NCI-H446 (cell line): ENCODE data around the gene EXOC3L4.
"Not testable (repeated sequence)": the region's sequence is repeated elsewhere in the genome, so short reads cannot be mapped to it uniquely, and the experiment has no call there.

Experiments used
- DNase-seq, 2 experiments: peaks; one replicate each; lab custom pipeline; 2025; lab: John Stamatoyannopoulos, UW

Gene EXOC3L4

GRCh38 chr14:103094406-103095209 is at the start of gene EXOC3L4:
TSS of gene EXOC3L4 (plus strand) at chr14:103094725. CDS start at chr14:103100220, 5,495 bp downstream.
- no peak for DNase-seq

GRCh38 chr14:103045371-103045869 is 49.1 kb upstream of the EXOC3L4 start:
- no peak for DNase-seq

DNA sequence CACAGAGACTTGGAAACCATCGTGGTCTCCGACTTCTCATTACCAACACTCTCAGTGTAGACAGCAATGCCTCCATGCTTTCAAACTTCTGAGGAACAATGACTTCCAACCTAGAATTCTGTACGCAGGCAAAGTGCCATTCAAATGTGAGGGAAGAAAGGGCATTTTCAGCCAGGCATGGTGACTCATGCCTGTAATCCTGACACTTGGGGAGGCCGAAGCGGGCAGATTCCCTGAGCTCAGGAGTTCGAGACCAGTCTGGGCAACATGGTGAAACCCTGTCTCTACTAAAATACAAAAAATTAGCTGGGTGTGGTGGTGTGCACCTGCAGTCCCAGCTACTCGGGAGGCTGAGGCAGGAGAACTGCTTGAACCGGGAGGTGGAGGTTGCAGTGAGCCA is 47.1 kb upstream of the EXOC3L4 start:
- DNase-seq = not testable (repeated sequence)

- DNase-seq = no peak
Measured at GRCh38 chr14:103050935-103051334, 43.6 kb upstream of the EXOC3L4 start.

- DNase-seq = no peak
Measured at GRCh38 chr14:103052407-103052806, 42.1 kb upstream of the EXOC3L4 start.

DNA sequence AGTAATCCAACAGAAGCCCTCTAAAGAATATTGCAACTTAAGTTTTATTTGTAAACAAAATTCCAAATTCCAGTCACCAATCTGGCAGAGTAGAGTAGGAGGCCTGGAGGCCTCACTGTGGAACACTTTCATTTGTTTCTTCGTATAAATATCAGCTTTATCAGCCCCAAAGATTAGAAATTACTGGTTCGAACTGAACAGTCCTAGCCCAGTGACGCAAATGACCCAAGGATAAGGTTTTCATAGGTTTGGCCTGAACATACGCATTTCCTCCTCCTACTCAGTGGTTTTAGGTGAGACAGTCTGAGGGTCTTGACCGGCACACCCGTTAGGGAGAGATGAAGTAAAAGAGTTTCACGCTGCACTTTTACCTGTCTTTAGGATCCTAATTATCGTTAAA is 38.8 kb upstream of the EXOC3L4 start:
- no peak for DNase-seq

DNA sequence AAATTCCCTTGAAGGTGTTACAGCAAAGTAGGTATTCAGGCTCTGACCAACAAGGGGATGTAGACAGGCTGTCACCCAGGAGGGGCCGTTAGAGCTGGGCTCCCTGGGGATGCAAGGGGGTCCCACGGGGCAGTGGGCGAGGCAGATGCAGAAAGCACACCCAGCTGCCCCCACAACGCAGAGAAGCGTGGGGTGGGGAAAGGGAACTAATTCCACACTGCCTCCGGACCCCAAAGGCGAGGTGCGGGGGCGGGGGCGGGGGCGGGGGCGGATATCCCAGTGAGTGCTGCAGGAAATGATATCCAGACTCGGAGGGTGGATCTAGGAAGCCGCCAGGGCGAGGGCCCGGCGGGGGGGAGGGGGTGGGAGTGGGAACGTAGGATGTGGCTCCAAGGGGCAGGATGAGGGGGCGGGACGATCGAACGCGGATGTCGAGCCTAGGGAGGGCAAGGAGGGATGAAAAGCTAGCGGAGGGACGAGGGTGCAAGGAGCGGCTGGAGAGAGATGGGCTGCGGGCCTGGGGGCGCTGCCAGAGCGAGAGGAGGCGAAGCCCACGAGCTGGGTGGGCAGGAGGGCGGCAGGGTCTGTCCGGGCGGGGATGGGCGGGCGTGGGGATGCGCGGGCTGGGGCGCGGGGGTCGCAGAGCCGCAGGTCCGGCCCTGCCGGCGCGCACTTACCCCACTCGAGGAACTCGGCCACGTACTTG is 38.0 kb upstream of the EXOC3L4 start:
- DNase-seq = peak in 1 of 2 experiments; percentile 50

- no peak for DNase-seq
Measured at GRCh38 chr14:103057028-103057371, 37.5 kb upstream of the EXOC3L4 start.

DNA sequence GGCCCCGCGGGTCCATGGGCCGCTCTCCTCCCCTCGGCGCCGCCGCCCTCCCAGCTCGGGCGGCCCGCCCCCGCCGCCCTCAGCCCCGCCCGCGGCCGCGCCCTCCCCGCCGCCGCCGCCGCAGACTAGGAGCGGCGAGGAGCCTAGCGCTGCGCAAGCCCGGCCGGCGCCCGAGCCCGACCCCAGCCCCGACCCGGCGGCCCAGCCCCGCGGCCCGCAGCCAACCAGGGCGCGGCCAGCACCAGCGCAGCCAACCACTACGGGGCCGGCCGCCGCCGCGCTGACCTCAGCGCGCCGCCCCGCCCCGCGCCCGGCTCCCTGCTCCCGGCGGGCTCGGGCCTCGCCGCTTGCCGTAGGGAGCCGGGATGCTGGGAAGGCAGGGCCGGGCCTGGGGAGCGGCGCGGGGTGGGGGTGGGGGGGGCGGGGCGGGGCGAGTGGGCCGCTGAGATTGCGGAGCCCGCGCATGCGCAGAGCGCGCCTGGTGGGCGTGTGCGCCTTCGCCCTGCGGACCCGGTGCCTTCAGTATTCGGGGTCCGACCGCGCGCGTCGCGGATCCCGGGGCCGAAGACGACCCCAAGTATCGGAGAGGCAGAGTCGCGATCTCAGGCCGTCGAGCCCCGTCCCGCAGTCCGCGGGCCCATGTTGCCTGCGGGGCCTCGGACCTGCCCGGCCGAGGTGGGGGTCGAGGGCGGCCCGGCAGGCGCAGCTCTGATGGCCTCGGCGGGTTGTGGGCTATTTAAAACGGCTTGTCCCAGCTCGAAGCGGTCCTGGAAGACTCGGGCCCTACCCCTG is 37.0 kb upstream of the EXOC3L4 start, which contains the start of gene CDC42BPB:
Gene CDC42BPB (minus strand): TSS at position 178 of the 792 bp plus-strand sequence. CDS start 376 bp downstream, outside the sequence.
- DNase-seq = peak; percentile 78 to 96

DNA sequence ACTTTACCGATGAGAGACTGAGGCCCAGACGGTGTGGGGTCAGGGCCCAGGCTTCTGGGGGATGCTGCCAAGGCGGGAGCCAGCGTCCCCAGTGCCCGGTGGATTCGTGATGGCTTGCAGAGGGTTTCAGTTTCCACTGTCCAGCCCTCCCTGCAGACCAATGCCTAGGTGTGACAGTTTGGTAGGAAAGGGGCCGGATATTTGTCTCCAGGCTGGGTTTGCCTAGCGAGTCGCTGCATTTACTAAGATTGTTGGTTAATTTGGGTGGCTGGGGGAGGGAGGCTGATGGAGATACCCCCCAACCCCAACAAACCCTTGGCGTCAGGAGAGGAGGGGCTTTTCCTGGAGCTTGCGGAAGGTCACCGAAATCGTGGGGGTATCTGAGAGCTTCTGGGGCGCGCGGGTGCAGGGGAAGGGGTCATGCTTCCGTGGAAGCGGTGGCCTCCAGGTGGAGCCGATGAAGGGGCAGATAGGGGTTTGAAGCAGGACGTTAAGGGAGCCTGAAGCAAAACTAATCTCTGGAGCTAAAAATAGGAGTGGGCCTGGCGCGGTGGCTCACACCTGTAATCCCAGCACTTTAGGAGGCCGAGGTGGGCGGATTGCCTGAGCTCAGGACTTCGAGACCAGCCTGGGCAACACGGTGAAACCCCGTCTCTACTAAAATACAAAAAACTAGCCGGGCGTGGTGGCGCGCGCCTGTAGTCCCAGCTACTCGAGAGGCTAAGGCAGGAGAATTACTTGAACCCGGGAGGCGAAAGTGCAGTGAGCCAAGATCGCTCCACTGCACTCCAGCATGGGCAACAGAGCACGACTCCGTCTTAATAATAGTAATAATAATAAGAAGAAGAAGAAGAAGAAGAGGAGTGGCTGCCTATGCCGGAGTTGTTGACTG is 36.1 kb upstream of the EXOC3L4 start:
- DNase-seq = no peak

DNA sequence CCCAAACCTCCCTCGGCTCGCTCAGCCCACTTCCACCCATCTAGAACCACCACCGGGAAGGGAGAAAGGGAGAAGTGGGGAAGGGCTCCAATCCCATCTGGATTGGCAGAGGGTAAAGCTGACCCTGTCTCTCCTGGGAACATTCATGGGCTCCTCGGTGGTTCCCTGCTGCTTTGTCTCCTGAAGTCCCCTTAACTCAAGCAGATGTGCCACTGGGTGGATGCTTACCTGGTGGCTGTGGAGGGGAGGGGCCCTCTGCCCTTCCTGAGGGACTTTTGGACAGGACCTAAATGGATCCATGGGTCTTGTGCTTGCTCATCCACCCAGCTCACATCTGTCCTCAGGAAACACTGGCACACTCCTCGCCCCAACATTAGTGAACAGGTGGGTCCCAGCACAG is 35.0 kb upstream of the EXOC3L4 start:
- DNase-seq = no peak

- no peak for DNase-seq
Measured at GRCh38 chr14:103061482-103061976, 33.0 kb upstream of the EXOC3L4 start.

GRCh38 chr14:103064436-103064835 is 30.1 kb upstream of the EXOC3L4 start:
- DNase-seq = no peak

GRCh38 chr14:103064978-103065377 is 29.5 kb upstream of the EXOC3L4 start:
- no peak for DNase-seq

DNA sequence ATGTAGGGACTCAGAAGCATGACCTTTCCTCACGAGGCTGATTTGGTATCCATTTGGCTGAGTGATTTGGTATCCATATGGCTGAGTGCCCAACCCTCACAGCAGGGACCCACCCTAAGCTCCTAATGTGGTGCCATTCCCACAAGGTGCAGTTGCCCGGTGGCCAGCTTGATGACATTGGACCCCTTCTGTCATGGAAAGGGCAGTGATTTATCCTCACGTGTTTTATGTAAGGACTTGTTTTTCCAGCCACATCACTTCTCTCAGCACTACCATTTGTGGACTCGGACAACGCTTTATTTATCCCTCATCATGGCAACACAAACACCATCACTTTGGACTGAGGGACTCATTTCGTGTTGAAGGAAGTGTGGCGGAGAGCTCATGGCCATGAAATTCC is 28.7 kb upstream of the EXOC3L4 start:
- DNase-seq = no peak

DNA sequence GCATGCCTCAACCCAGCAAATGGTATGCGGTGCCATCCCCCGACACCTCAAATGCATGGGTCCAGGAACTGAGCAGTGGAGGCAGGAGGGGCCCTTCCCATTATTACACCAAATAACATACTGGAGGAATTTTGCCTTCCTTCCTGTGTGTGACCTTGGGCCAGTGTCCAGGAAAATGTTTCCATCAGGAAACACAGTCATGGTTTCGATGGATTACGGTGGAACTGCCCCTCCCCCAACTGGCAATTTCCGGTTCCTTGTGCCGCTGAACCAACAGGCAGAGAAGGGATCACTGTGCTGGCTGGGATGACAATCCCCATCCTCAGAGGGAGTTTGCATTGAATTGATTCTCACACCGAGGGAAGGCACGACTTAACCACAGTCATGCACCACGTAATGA is 28.1 kb upstream of the EXOC3L4 start:
- DNase-seq = no peak

DNA sequence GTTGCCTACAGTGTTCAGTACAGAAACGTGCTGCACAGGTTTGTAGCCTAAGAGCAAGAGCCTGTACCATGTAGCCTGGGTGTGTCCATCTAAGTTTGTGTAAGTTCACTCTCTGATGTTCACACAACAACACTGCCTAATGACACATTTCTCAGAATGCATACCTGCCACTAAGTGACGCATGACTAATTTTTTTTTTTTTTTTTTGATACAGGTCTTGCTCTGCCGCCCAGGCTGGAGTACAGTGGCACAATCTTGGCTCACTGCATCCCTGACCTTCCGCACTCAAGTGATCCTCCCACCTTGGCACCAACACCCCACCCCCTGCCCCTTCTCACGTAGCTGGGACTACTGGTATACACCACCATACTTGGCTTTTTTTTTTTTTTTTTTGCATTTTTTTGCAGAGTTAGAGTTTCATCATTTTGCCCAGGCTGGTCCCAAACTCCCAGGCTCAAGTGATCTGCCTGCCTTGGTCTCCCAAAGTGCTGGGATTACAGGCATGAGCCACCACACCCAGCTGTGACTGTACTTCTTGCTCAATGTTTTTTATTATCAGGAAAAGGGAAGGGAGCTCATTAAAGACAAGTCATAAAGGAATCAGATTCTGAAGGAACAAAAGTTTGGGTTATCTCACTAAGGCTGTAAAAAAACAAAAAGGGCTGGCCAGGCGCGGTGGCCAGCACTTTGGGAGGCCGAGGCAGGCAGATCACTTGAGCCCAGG is 27.1 kb upstream of the EXOC3L4 start:
- DNase-seq = no peak

GRCh38 chr14:103068351-103069073 is 26.0 kb upstream of the EXOC3L4 start:
- no peak for DNase-seq

DNA sequence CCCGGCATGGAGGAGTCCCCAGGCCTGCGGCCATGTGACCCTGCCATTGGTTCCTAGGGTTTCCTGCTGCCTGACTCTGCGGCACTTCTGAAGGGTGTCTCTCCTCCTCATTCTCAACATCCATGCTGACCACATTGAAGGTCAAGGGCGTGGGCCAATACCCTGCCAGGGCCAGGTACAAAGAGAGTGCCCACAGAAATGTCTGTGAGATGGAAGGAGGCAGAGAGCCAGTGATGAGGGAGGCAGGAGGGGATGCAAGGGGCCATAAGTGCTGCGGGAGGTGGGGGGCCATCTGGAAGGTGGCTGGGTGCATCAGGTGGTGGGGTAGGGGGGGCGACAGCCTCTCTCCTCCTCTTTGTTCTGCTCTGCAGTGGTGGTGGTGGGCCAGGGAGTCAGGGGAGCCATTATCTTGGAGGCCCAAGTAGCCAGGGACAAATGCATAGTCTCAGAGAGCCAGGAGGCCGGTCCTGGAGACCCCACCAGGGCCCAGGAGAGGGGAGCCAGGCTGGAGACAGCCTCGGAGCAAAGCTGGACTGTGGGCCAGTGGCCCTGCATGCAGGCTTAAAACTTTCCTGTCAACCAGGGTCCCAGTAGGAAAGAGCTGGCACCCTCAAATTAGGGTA is 24.2 kb upstream of the EXOC3L4 start:
- DNase-seq = no peak
